ENCODE results near the gene LIF.

LIF gene

GRCh38 chr22:30270832-30271231 lies 24.3 kb upstream of the LIF start:
- no peak for TF ChIP-seq ARNTL (CRISPR knock-in tag; IDR thresholded peaks at IDR 0.05; ENCODE audit: borderline replicate concordance, low read depth)
- no peak for TF ChIP-seq CSDC2 (CRISPR knock-in tag; IDR thresholded peaks at IDR 0.05)
- no peak for TF ChIP-seq TCF4 (CRISPR knock-in tag; IDR thresholded peaks at IDR 0.05; ENCODE audit: borderline replicate concordance)
- no peak for TF ChIP-seq CSRNP3 (CRISPR knock-in tag; IDR thresholded peaks at IDR 0.05)
- TF ChIP-seq CREB5 (CRISPR knock-in tag; IDR thresholded peaks at IDR 0.05; ENCODE audit: low read depth): no peak
- TF ChIP-seq ZNF8 (CRISPR knock-in tag; IDR thresholded peaks at IDR 0.05): no peak
- no peak for TF ChIP-seq TOX (CRISPR knock-in tag; IDR thresholded peaks at IDR 0.05; ENCODE audit: borderline replicate concordance)
- no peak for ATAC-seq

- ATAC-seq: no peak
- TF ChIP-seq TSHZ2 (CRISPR knock-in tag; IDR thresholded peaks at IDR 0.05) (no peak), ZNF565 (CRISPR knock-in tag; conservative IDR thresholded peaks at IDR 0.05; ENCODE audit: low read depth) (no peak), BACH2 (CRISPR knock-in tag; IDR thresholded peaks at IDR 0.05; ENCODE audit: borderline replicate concordance) (no peak), ZFP3 (CRISPR knock-in tag; IDR thresholded peaks at IDR 0.05) (no peak)
Observed at GRCh38 chr22:30268331-30268730, 21.8 kb upstream of the LIF start.

GRCh38 chr22:30267382-30268302 lies 21.1 kb upstream of the LIF start:
- ATAC-seq: no peak
- TF ChIP-seq TCF4 (CRISPR knock-in tag; IDR thresholded peaks at IDR 0.05; ENCODE audit: borderline replicate concordance) (no peak), SNAI2 (CRISPR knock-in tag; IDR thresholded peaks at IDR 0.05) (no peak), PPARA (CRISPR knock-in tag; IDR thresholded peaks at IDR 0.05; ENCODE audit: borderline replicate concordance) (no peak), ZFP30 (CRISPR knock-in tag; IDR thresholded peaks at IDR 0.05) (no peak), ZNF8 (CRISPR knock-in tag; IDR thresholded peaks at IDR 0.05) (no peak), ZNF70 (CRISPR knock-in tag; IDR thresholded peaks at IDR 0.05) (no peak), CSDC2 (CRISPR knock-in tag; IDR thresholded peaks at IDR 0.05) (no peak), OSR1 (CRISPR knock-in tag; IDR thresholded peaks at IDR 0.05) (no peak), ZFP3 (CRISPR knock-in tag; IDR thresholded peaks at IDR 0.05) (no peak), ZC3H10 (CRISPR knock-in tag; IDR thresholded peaks at IDR 0.05) (no peak), TSHZ2 (CRISPR knock-in tag; IDR thresholded peaks at IDR 0.05) (no peak), ESRRG (CRISPR knock-in tag; IDR thresholded peaks at IDR 0.05) (no peak), TOX (CRISPR knock-in tag; IDR thresholded peaks at IDR 0.05; ENCODE audit: borderline replicate concordance) (no peak), BACH2 (CRISPR knock-in tag; IDR thresholded peaks at IDR 0.05; ENCODE audit: borderline replicate concordance) (no peak), PATZ1 (CRISPR knock-in tag; IDR thresholded peaks at IDR 0.05; ENCODE audit: borderline replicate concordance) (no peak), ZNF565 (CRISPR knock-in tag; conservative IDR thresholded peaks at IDR 0.05; ENCODE audit: low read depth) (no peak), GLIS3 (CRISPR knock-in tag; IDR thresholded peaks at IDR 0.05) (no peak), ISL1 (CRISPR knock-in tag; IDR thresholded peaks at IDR 0.05) (no peak)

All from SK-N-SH treated with all-trans-retinoic acid at 6 μM for 48 hours (cell line).